Loucy (cell line): ENCODE results near the gene RALGPS2.

ENCODE experiments used
- H2AFZ ChIP-seq: fragments of 200-600 bp; sonication (generic); 2 replicates; pipeline ENCODE4 v1.6.0; 2016; ENCODE audit warnings: antibody characterized with exemption, mild to moderate bottlenecking, low read length, moderate library complexity
- H3F3A ChIP-seq: fragments of 200-600 bp; 2 replicates; pipeline ENCODE4 v1.6.0; 2016; ENCODE audit warnings: antibody characterized with exemption, low read depth, mild to moderate bottlenecking
- H3K27me3 ChIP-seq: fragments of 200-600 bp; sonication (generic); 2 replicates; pipeline ENCODE4 v1.6.1; 2014; ENCODE audit warnings: low read length, mild to moderate bottlenecking; ENCODE audit not compliant: insufficient read depth, poor library complexity, severe bottlenecking
- H3K36me3 ChIP-seq: fragments of 200-600 bp; sonication (generic); 2 replicates; pipeline ENCODE4 v1.6.1; 2016; ENCODE audit warnings: low read length; ENCODE audit not compliant: insufficient read depth
- H3K4me1 ChIP-seq: fragments of 200-600 bp; sonication (generic); 2 replicates; pipeline ENCODE4 v1.5.1; 2014; ENCODE audit warnings: low read length, mild to moderate bottlenecking; ENCODE audit not compliant: insufficient read depth, poor library complexity, severe bottlenecking
- H3K4me2 ChIP-seq: fragments of 200-600 bp; sonication (generic); 2 replicates; pipeline ENCODE4 v1.6.0; 2014; ENCODE audit warnings: antibody characterized with exemption, low read length, low read depth, mild to moderate bottlenecking; ENCODE audit not compliant: poor library complexity, severe bottlenecking
- H3K4me3 ChIP-seq: fragments of 200-600 bp; sonication (generic); 2 replicates; pipeline ENCODE4 v1.5.1; 2014; ENCODE audit warnings: low read length, mild to moderate bottlenecking, mixed read lengths; ENCODE audit not compliant: poor library complexity, severe bottlenecking
- H3K79me2 ChIP-seq: fragments of 200-600 bp; sonication (generic); 2 replicates; pipeline ENCODE4 v1.6.1; 2014; ENCODE audit warnings: low read length; ENCODE audit not compliant: insufficient read depth
- H3K9ac ChIP-seq: fragments of 200-600 bp; sonication (generic); 2 replicates; pipeline ENCODE4 v1.6.0; 2014; ENCODE audit warnings: mild to moderate bottlenecking, low read depth, low read length, moderate library complexity; ENCODE audit not compliant: poor library complexity, severe bottlenecking
- H3K9me2 ChIP-seq: fragments of 200-600 bp; sonication (generic); replicated peaks from 2 replicates; pipeline ENCODE4 v1.6.1; 2016; ENCODE audit warnings: low read depth, low read length, mixed read lengths
- H3K9me3 ChIP-seq: fragments of 200-600 bp; sonication (generic); 2 replicates; pipeline ENCODE4 v1.6.1; 2014; ENCODE audit warnings: mild to moderate bottlenecking, antibody characterized with exemption, low read length, low read depth; ENCODE audit not compliant: insufficient read depth
- H4K20me1 ChIP-seq: fragments of 200-600 bp; sonication (generic); 2 replicates; pipeline ENCODE4 v1.6.0; 2014; ENCODE audit warnings: antibody characterized with exemption, low read length, mild to moderate bottlenecking; ENCODE audit not compliant: insufficient read depth, poor library complexity, severe bottlenecking
- CTCF ChIP-seq: fragments of 200-600 bp; sonication (generic); conservative IDR thresholded peaks from 2 replicates; pipeline ENCODE4 v1.5.1; 2014; ENCODE audit warnings: mild to moderate bottlenecking, antibody characterized with exemption, low read length
- EZH2phosphoT487 ChIP-seq: fragments of 200-600 bp; IDR thresholded peaks from 2 replicates; pipeline ENCODE4 v1.6.1; 2018; ENCODE audit warnings: antibody characterized with exemption, mild to moderate bottlenecking, moderate library complexity, borderline replicate concordance

The RALGPS2 gene

GRCh38 chr1:178966312-178966711 lies 241.3 kb downstream of the RALGPS2 start:
- no peak overlapping the region for H2AFZ ChIP-seq
- H3K79me2 ChIP-seq, result no peaks in the 10 kb centered on the region
- peaks cover 6% of the 10 kb centered on the region for H3K4me1 ChIP-seq
- no peaks in the 10 kb centered on the region for H3K36me3 ChIP-seq
- no peaks in the 10 kb centered on the region for H3K9me2 ChIP-seq
- no peak overlapping the region for H3K9ac ChIP-seq
- no peaks in the 10 kb centered on the region for H3K27me3 ChIP-seq
- H4K20me1 ChIP-seq, result no peaks in the 10 kb centered on the region
- no peaks in the 10 kb centered on the region for H3F3A ChIP-seq
- no peak overlapping the region for H3K4me2 ChIP-seq
- TF ChIP-seq EZH2phosphoT487, result no peak
- no peak for TF ChIP-seq CTCF
- no peak overlapping the region for H3K4me3 ChIP-seq
- no peaks in the 10 kb centered on the region for H3K9me3 ChIP-seq

- H3F3A ChIP-seq, result no peaks in the 10 kb centered on the region
- no peak for TF ChIP-seq EZH2phosphoT487
- TF ChIP-seq CTCF, result no peak
- H2AFZ ChIP-seq, result no peak overlapping the region
- peaks cover 19% of the 10 kb centered on the region for H3K4me1 ChIP-seq
- no peaks in the 10 kb centered on the region for H3K9me2 ChIP-seq
- no peak overlapping the region for H3K4me2 ChIP-seq
- H3K36me3 ChIP-seq, result no peaks in the 10 kb centered on the region
- no peaks in the 10 kb centered on the region for H3K9me3 ChIP-seq
- no peak overlapping the region for H3K4me3 ChIP-seq
- no peaks in the 10 kb centered on the region for H3K27me3 ChIP-seq
- no peaks in the 10 kb centered on the region for H4K20me1 ChIP-seq
- no peak overlapping the region for H3K9ac ChIP-seq
- no peaks in the 10 kb centered on the region for H3K79me2 ChIP-seq
These were observed 244.4 kb downstream of the RALGPS2 start for GRCh38 chr1:178969226-178969987.

GRCh38 chr1:178970184-178970583 lies 245.1 kb downstream of the RALGPS2 start:
- H3F3A ChIP-seq, result no peaks in the 10 kb centered on the region
- no peaks in the 10 kb centered on the region for H3K27me3 ChIP-seq
- H3K4me2 ChIP-seq, result no peak overlapping the region
- TF ChIP-seq CTCF (no peak), EZH2phosphoT487 (no peak)
- H3K36me3 ChIP-seq, result no peaks in the 10 kb centered on the region
- no peaks in the 10 kb centered on the region for H3K9me2 ChIP-seq
- no peak overlapping the region for H3K4me3 ChIP-seq
- no peaks in the 10 kb centered on the region for H3K79me2 ChIP-seq
- peaks cover 19% of the 10 kb centered on the region for H3K4me1 ChIP-seq
- no peak overlapping the region for H2AFZ ChIP-seq
- H3K9me3 ChIP-seq, result no peaks in the 10 kb centered on the region
- no peaks in the 10 kb centered on the region for H4K20me1 ChIP-seq
- no peak overlapping the region for H3K9ac ChIP-seq
